ENCODE measurements around the gene OPHN1. TPM values are rescaled to one million over a fixed set of nuclear protein-coding genes. Genes with fewer than 3 reads are reported as not detected.

Gene OPHN1
- total and polyA plus RNA-seq, 7 donors, result 0.92 to 19.4 (median 6.9) TPM

DNA sequence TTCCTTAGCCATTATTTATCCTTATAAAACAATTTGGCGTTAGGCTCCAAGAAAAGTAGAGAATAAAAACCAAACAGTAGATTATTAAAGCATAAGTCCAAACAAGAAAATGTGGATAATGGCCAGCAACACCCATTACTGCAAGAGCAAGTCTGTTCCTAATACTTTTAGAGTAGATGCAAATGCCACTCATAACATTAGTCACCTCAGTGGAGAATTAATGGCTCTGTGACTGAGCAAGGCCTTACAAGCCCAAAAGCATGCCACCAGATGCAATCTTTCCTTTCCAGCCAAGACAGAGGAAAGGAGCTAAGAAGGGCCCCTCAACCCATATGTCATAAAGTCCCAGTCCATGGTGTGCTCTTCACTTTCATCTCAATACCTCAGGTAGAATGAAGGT lies 373.8 kb downstream of the OPHN1 start:
- TF ChIP-seq POLR2A (IDR thresholded peaks at IDR 0.05) (no peak), POLR2AphosphoS5 (IDR thresholded peaks at IDR 0.05) (no peak), EP300 (IDR thresholded peaks at IDR 0.05) (no peak)
- TF ChIP-seq, protein P1, sequence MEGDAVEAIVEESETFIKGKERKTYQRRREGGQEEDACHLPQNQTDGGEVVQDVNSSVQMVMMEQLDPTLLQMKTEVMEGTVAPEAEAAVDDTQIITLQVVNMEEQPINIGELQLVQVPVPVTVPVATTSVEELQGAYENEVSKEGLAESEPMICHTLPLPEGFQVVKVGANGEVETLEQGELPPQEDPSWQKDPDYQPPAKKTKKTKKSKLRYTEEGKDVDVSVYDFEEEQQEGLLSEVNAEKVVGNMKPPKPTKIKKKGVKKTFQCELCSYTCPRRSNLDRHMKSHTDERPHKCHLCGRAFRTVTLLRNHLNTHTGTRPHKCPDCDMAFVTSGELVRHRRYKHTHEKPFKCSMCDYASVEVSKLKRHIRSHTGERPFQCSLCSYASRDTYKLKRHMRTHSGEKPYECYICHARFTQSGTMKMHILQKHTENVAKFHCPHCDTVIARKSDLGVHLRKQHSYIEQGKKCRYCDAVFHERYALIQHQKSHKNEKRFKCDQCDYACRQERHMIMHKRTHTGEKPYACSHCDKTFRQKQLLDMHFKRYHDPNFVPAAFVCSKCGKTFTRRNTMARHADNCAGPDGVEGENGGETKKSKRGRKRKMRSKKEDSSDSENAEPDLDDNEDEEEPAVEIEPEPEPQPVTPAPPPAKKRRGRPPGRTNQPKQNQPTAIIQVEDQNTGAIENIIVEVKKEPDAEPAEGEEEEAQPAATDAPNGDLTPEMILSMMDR (IDR thresholded peaks at IDR 0.05), result no peak
- H3K4me3 ChIP-seq, result no peak overlapping the region
- no peaks in the 10 kb centered on the region for H3K27me3 ChIP-seq
- 97% methylated on average over 1 of the region's 1 CpG for WGBS, 2 donors
- H3K9me3 ChIP-seq, result no peaks in the 10 kb centered on the region
- intact Hi-C loops (cut with DNase I), result no loop called here
- H3K4me1 ChIP-seq, result no peaks in the 10 kb centered on the region
- no peaks in the 10 kb centered on the region for H3K36me3 ChIP-seq
- no peak for DNase-seq
- no peak overlapping the region for H3K27ac ChIP-seq

DNA sequence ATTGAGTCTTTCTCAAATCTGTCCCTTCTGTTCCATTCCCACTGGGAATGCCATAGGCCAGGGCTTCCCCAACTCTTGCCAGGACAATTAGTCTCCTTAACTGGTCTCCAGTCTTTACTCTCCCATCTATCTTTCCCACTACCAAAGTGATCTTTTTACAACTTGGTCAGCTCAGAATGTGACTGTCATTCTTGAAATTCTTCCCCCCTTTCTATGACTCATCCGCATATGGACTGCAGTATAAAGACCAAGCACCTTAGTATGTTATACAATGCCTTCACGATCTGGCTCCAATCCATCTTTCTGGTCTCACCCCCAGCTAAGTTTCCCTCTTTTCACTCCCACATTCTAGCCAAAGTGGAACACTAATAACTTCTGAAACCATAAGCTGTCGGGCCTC lies 383.8 kb downstream of the OPHN1 start:
- Histone ChIP-seq H3K27ac (no peak overlapping the region), H3K9me3 (no peaks in the 10 kb centered on the region), H3K4me3 (no peak overlapping the region), H3K27me3 (no peaks in the 10 kb centered on the region), H3K36me3 (peaks cover 0 to 7% (median 0%) of the 10 kb centered on the region in 4 donors), H3K4me1 (no peaks in the 10 kb centered on the region)
- intact Hi-C loops (cut with DNase I), result no loop called here
- no peak for DNase-seq
- WGBS, 2 donors, result 87 to 96% methylated on average over 3 of the region's 3 CpGs
- TF ChIP-seq, protein P1 (IDR thresholded peaks at IDR 0.05), result no peak
- no peak for TF ChIP-seq POLR2AphosphoS5 (IDR thresholded peaks at IDR 0.05)
- TF ChIP-seq EP300 (IDR thresholded peaks at IDR 0.05), result no peak

DNA sequence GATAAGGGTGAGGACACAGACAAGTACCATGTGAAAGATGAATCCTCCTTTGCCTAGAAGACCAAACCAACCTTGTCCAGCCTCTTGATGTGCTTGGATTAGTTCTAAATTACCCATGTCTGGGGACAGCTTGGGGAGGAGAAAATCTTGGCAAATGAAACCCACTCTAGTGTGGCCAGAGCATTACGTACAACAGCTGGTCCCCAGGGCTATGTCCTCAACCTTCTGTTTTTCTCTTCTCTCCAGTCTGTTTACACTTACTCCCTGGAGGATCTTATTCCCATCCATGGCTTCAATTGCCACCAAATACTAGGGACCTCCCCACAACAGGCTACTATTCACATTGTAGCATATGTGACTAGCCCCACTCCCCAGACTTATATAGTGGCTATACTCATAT lies 384.5 kb downstream of the OPHN1 start:
- 78 to 87% methylated on average over 1 of the region's 1 CpG for WGBS, 2 donors
- Histone ChIP-seq H3K36me3 (peaks cover 0 to 7% (median 0%) of the 10 kb centered on the region in 4 donors), H3K27me3 (no peaks in the 10 kb centered on the region), H3K4me1 (no peaks in the 10 kb centered on the region), H3K27ac (no peak overlapping the region), H3K4me3 (no peak overlapping the region), H3K9me3 (no peaks in the 10 kb centered on the region)
- TF ChIP-seq, protein P1 (IDR thresholded peaks at IDR 0.05), result no peak
- no peak for TF ChIP-seq POLR2A (IDR thresholded peaks at IDR 0.05)
- TF ChIP-seq POLR2AphosphoS5 (IDR thresholded peaks at IDR 0.05), result no peak
- TF ChIP-seq EP300 (IDR thresholded peaks at IDR 0.05), result no peak
- DNase-seq, result no peak
- intact Hi-C loops (cut with DNase I), result no loop called here

- Histone ChIP-seq H3K36me3 (peaks cover 0 to 4% (median 0%) of the 10 kb centered on the region in 4 donors), H3K27ac (no peak overlapping the region), H3K27me3 (no peaks in the 10 kb centered on the region), H3K4me3 (no peak overlapping the region), H3K4me1 (no peaks in the 10 kb centered on the region), H3K9me3 (no peaks in the 10 kb centered on the region)
- 85 to 96% methylated on average over 2 of the region's 2 CpGs for WGBS, 2 donors
- no peak for DNase-seq
- intact Hi-C loops (cut with DNase I), result no loop called here
- TF ChIP-seq POLR2AphosphoS5 (IDR thresholded peaks at IDR 0.05) (no peak), EP300 (IDR thresholded peaks at IDR 0.05) (no peak), POLR2A (IDR thresholded peaks at IDR 0.05) (no peak)
- TF ChIP-seq, protein P1 (IDR thresholded peaks at IDR 0.05), result no peak
Observed at GRCh38 chrX:68045008-68045577, 388.2 kb downstream of the OPHN1 start.
